Peyer's patch (tissue), 4 donors: ENCODE results near the gene PBLD.
"Not testable (repeated sequence)": the region's sequence is repeated elsewhere in the genome, so short reads cannot be mapped to it uniquely, and the experiment has no call there.

Source experiments
- CTCF ChIP-seq, 6 experiments: fragments of 450-650 bp in 4 of 6; fragments of 200-600 bp in 2 of 6; sonication (generic) in 1 of 6; IDR thresholded peaks; one replicate each; pipeline ENCODE4 v1.5.1; 2017 to 2019; ENCODE audit warnings: antibody characterized with exemption in 6 of 6, mild to moderate bottlenecking in 3 of 6, moderate library complexity in 1 of 6
- POLR2A ChIP-seq, 2 donors: fragments of 450-650 bp; IDR thresholded peaks; one replicate each; pipeline ENCODE4 v1.5.1; 2017; ENCODE audit warnings: antibody characterized with exemption in 2 of 2, mild to moderate bottlenecking in 2 of 2, moderate library complexity in 2 of 2

- TF ChIP-seq CTCF, POLR2A (IDR thresholded peaks at IDR 0.05): not testable (repeated sequence)
Observed at GRCh38 chr10:68324396-68324795, 8.3 kb downstream of the PBLD start.
